GM23248 (cell line): Measurements from ENCODE around the gene AKT2.

Experiments used
- EZH2 ChIP-seq: fragments of 200-600 bp; sonication (generic); IDR thresholded peaks from 2 replicates; pipeline ENCODE4 v1.6.1; 2018; ENCODE audit warnings: antibody characterized with exemption, mild to moderate bottlenecking; ENCODE audit not compliant: insufficient read depth, poor library complexity, severe bottlenecking
- EZH2phosphoT487 ChIP-seq: fragments of 200-600 bp; sonication (generic); IDR thresholded peaks from 2 replicates; pipeline ENCODE4 v1.6.1; 2018; ENCODE audit warnings: antibody characterized with exemption, moderate library complexity, mild to moderate bottlenecking, low read depth; ENCODE audit not compliant: insufficient read depth

- no peak for TF ChIP-seq EZH2
- TF ChIP-seq EZH2phosphoT487 = no peak
Observed at GRCh38 chr19:40234429-40235237, 50.5 kb downstream of the AKT2 start.
